Pancreas (tissue), 10 donors: ENCODE measurements around the gene PLCG1. TPM values are rescaled to one million over a fixed set of nuclear protein-coding genes. Genes with fewer than 3 reads are reported as not detected.

ENCODE experiments used
- ATAC-seq, 4 donors: fragments of 200-7000 bp; cut with Tn5 transposase; one replicate each; pipeline versions ENCODE4 v1.8.0 to v1.9.1; 2020; ENCODE audit warnings: mild to moderate bottlenecking in 4 of 4, moderate library complexity in 4 of 4
- DNase-seq, 6 donors: peaks; one replicate each; pipeline ENCODE4 v3.0.0-alpha.2; 2020
- FAIRE-seq: peaks from 2 replicates; lab custom pipeline; 2012; peaks lifted over from hg19 to GRCh38; lab: Jason Lieb, UNC
- H3K27ac ChIP-seq, 4 donors: fragments of 200-600 bp; sonication (generic); 1 replicate in 3 of 4; 2 replicates in 1 of 4; pipeline versions ENCODE4 v1.5.0 to v1.8.0; 2020
- H3K27me3 ChIP-seq, 4 donors: fragments of 200-600 bp; one replicate each; pipeline ENCODE4 v1.8.0; 2021
- H3K36me3 ChIP-seq, 3 donors: fragments of 200-600 bp; sonication (generic) in 1 of 3; one replicate each; pipeline versions ENCODE4 v1.5.0 to v1.8.0; 2020 to 2021
- H3K4me1 ChIP-seq, 3 donors: fragments of 200-600 bp; one replicate each; pipeline ENCODE4 v1.8.0; 2021
- H3K4me3 ChIP-seq, 4 donors: fragments of 200-600 bp; sonication (generic) in 2 of 4; one replicate each; pipeline versions ENCODE4 v1.5.0 to v1.8.0; 2020 to 2021
- H3K9me3 ChIP-seq, 4 donors: fragments of 200-600 bp; one replicate each; pipeline ENCODE4 v1.8.0; 2021
- CTCF ChIP-seq, 4 donors: fragments of 200-600 bp; sonication (generic) in 3 of 4; IDR thresholded peaks; one replicate each; pipeline versions ENCODE4 v1.5.0 to v1.8.0; 2021; ENCODE audit warnings: antibody characterized with exemption in 4 of 4
- WGBS, 2 donors: extraction: QIAGEN DNeasy Blood & Tissue Kit; methylation state at CpG; one replicate each; pipeline ENCODE4 v1.1.7; 2013; 5-methylcytosine and 5-hydroxymethylcytosine counted together
- intact Hi-C, 3 donors: fragments of 100-400 bp; cut with DNase I; formaldehyde crosslinking; loops; one replicate each; pipeline versions ENCODE4 v1.11.1 to v1.14.2; 2022
- polyA plus RNA-seq, 2 donors: library from polyadenylated mRNA; stranded (reverse); fragments of 200-250 nt; gene quantifications; one replicate each; pipeline ENCODE4 v1.2.3, GENCODE V29; 2013
- total RNA-seq, 6 donors: library from RNA; stranded (reverse); fragmentation: NEBNext Ultra II Directional in 4 of 6; extraction: Animal tissue kit (Norgen Biotek cat#: 25700) in 4 of 6; gene quantifications; one replicate each; pipeline versions ENCODE4 v1.2.1 to v1.2.4, GENCODE V29; 2021 to 2023
- donor health status: healthy with polysubstance abuse.
- donor health status: DM: no; HTN: no; CAD: no; lungs with moderate emphysema.
- donor health status: DM: no; HTN: no; CAD: no.
- donor health status: control.
- donor health status: control.
- donor health status: Bipolar disorder and iron deficiency.
- donor health status: DM: yes; HTN: yes; CAD: no.
- donor health status: DM: no; HTN: no; CAD: no.
- donor health status: DM: no; HTN: no; CAD: no.
- donor health status: DM: yes; HTN: yes; CAD: no.

PLCG1 gene
- total and polyA plus RNA-seq, 8 donors: 9.9 to 41.7 (median 20.1) TPM

- peaks cover 0 to 3% (median 0%) of the 10 kb centered on the region in 3 donors for H3K36me3 ChIP-seq
- peak in 2 of 6 donors; percentile 9 to 43 for DNase-seq
- 84 to 97% methylated on average over 2 of the region's 2 CpGs for WGBS, 2 donors
- ATAC-seq: no peak
- TF ChIP-seq CTCF (IDR thresholded peaks at IDR 0.05): no peak
- no peak overlapping the region for H3K4me3 ChIP-seq
- intact Hi-C loops: no loop called here
- no peaks in the 10 kb centered on the region for H3K9me3 ChIP-seq
- no peak for FAIRE-seq
- peaks cover 0 to 4% (median 3%) of the 10 kb centered on the region in 3 donors for H3K4me1 ChIP-seq
- H3K27ac ChIP-seq: no peak overlapping the region
- H3K27me3 ChIP-seq: no peaks in the 10 kb centered on the region
Measured at GRCh38 chr20:41177636-41178035, 40.3 kb downstream of the PLCG1 start.

- ATAC-seq: no peak
- Histone ChIP-seq H3K4me3 (no peak overlapping the region), H3K27ac (no peak overlapping the region), H3K27me3 (no peaks in the 10 kb centered on the region), H3K9me3 (no peaks in the 10 kb centered on the region), H3K4me1 (no peaks in the 10 kb centered on the region), H3K36me3 (peaks cover 0 to 3% (median 0%) of the 10 kb centered on the region in 3 donors)
- intact Hi-C loops: no loop called here
- WGBS, 2 donors: 72 to 73% methylated on average over 6 of the region's 6 CpGs
- no peak for DNase-seq
- no peak for FAIRE-seq
- TF ChIP-seq CTCF (IDR thresholded peaks at IDR 0.05): no peak
Measured at GRCh38 chr20:41178495-41178894, 41.2 kb downstream of the PLCG1 start.

- no peak for ATAC-seq
- peak in 2 of 6 donors; percentile 4 to 34 for DNase-seq
Measured at GRCh38 chr20:41178904-41179432, 41.6 kb downstream of the PLCG1 start.

GRCh38 chr20:41179961-41180360, 42.6 kb downstream of the PLCG1 start:
- H3K36me3 ChIP-seq: peaks cover 0 to 12% (median 3%) of the 10 kb centered on the region in 3 donors
- H3K27me3 ChIP-seq: no peaks in the 10 kb centered on the region
- no peak for TF ChIP-seq CTCF (IDR thresholded peaks at IDR 0.05)
- DNase-seq: peak in 2 of 6 donors; percentile 2 to 14
- FAIRE-seq: no peak
- no peaks in the 10 kb centered on the region for H3K9me3 ChIP-seq
- no peaks in the 10 kb centered on the region for H3K4me1 ChIP-seq
- H3K4me3 ChIP-seq: no peak overlapping the region
- no peak for ATAC-seq
- 94 to 96% methylated on average over 8 of the region's 8 CpGs for WGBS, 2 donors
- no peak overlapping the region for H3K27ac ChIP-seq
- intact Hi-C loops: no loop called here

More at GRCh38 chr20:41178904-41179432, 41.6 kb downstream of the PLCG1 start:
- Histone ChIP-seq H3K27ac (no peak overlapping the region), H3K36me3 (peaks cover 0 to 3% (median 3%) of the 10 kb centered on the region in 3 donors), H3K9me3 (no peaks in the 10 kb centered on the region), H3K4me1 (no peaks in the 10 kb centered on the region), H3K4me3 (no peak overlapping the region), H3K27me3 (no peaks in the 10 kb centered on the region)
- WGBS, 2 donors: 68 to 74% methylated on average over 8 of the region's 8 CpGs
- intact Hi-C loops: no loop called here
- FAIRE-seq: no peak
- no peak for TF ChIP-seq CTCF (IDR thresholded peaks at IDR 0.05)

- H3K4me3 ChIP-seq: no peak overlapping the region
- intact Hi-C loops: no loop called here
- no peak for FAIRE-seq
- no peak for ATAC-seq
- no peaks in the 10 kb centered on the region for H3K27me3 ChIP-seq
- WGBS, 2 donors: 89 to 95% methylated on average over 6 of the region's 6 CpGs
- peaks cover 0 to 12% (median 0%) of the 10 kb centered on the region in 3 donors for H3K36me3 ChIP-seq
- no peak for TF ChIP-seq CTCF (IDR thresholded peaks at IDR 0.05)
- DNase-seq: peak in 1 of 6 donors; percentile 5
- H3K9me3 ChIP-seq: no peaks in the 10 kb centered on the region
- H3K4me1 ChIP-seq: no peaks in the 10 kb centered on the region
- no peak overlapping the region for H3K27ac ChIP-seq
Measured at GRCh38 chr20:41180599-41181333, 43.4 kb downstream of the PLCG1 start.
